ENCODE measurements around the gene DGKE. TPM values are rescaled to one million over a fixed set of nuclear protein-coding genes. Genes with fewer than 3 reads are reported as not detected.

Gene DGKE
- total RNA-seq, 4 donors from 2014 or later = 1.7 to 10.7 (median 7.9) TPM

DNA sequence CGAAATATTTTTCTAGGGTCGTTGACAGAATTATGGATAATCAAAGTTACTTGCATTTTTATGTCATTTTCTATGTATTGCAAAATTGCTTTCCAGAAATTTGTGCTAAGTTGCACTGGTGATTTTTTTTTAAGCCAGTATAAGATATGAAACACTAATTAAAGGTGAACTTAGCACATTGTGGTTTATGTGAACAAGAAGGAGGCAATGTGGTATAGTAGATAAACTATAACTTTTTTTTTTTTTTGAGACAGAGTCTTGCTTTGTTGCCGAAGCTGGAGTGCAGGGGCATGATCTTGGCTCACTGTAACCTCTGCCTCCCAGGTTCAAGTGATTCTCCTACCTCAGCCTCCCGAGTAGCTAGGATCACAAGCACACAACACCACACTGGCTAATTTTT, 13.2 kb downstream of the DGKE start:
- Histone ChIP-seq H3K9me3 (no peaks in the 10 kb centered on the region), H3K4me1 (no peaks in the 10 kb centered on the region), H3K27ac (no peak overlapping the region), H3K36me3 (peaks cover 0 to 60% (median 0%) of the 10 kb centered on the region in 3 donors), H3K4me3 (no peak overlapping the region), H3K27me3 (no peaks in the 10 kb centered on the region)
- DNase-seq = no peak
- no peak for TF ChIP-seq CTCF (IDR thresholded peaks at IDR 0.05)
- no peak for TF ChIP-seq POLR2A (IDR thresholded peaks at IDR 0.05)
- WGBS, 2 donors = 86 to 97% methylated on average over 4 of the region's 4 CpGs
- intact Hi-C loops (cut with DNase I) = no loop called here

DNA sequence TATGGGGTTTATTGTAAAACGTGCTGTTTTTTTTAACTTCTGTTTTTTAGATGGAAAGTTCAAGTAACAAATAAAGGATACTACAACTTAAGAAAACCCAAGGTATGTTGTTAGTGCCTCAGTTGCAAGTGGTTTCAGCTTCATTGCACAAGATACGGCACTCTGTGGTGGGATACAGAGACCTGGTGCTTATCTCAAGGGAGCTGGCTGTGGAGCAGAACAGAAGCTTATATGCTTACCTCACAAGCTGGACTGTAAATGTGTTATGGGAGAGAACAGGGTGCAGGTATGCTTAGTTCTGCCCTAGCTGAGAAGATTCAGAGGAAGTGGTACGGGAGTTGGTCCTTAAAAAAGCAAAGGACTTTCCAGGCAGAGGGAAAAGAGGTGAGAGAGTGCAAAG, 15.2 kb downstream of the DGKE start:
- no peak for DNase-seq
- WGBS, 2 donors = 70 to 87% methylated on average over 3 of the region's 3 CpGs
- Histone ChIP-seq H3K4me1 (no peaks in the 10 kb centered on the region), H3K36me3 (peaks cover 0 to 68% (median 0%) of the 10 kb centered on the region in 3 donors), H3K27me3 (no peaks in the 10 kb centered on the region), H3K27ac (no peak overlapping the region), H3K4me3 (no peak overlapping the region), H3K9me3 (no peaks in the 10 kb centered on the region)
- intact Hi-C loops (cut with DNase I) = no loop called here
- TF ChIP-seq CTCF (IDR thresholded peaks at IDR 0.05) (no peak), POLR2A (IDR thresholded peaks at IDR 0.05) (no peak)

DNA sequence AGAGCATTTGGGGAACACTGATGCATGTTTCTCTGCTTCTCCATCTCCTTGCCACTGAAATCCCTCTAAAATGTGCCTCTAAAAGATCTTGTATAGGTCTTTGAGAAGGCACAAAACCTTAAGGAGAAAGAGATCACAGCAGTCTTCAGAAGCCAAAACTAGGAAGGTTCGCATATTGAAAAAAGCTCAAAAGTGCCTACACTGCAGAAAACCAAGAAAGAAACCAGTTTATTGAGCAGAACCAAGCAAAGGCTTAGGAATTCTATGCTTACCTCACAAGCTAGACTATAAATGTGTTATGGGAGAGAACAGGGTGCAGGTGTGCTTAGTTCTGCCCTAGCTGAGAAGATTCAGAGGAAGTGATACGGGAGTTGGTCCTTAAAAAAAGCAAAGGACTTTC, 16.6 kb downstream of the DGKE start:
- Histone ChIP-seq H3K4me3 (no peak overlapping the region), H3K36me3 (peaks cover 0 to 79% (median 0%) of the 10 kb centered on the region in 3 donors), H3K27ac (no peak overlapping the region), H3K4me1 (no peaks in the 10 kb centered on the region), H3K9me3 (no peaks in the 10 kb centered on the region), H3K27me3 (no peaks in the 10 kb centered on the region)
- DNase-seq = no peak
- 87 to 93% methylated on average over 2 of the region's 2 CpGs for WGBS, 2 donors
- intact Hi-C loops (cut with DNase I) = no loop called here
- TF ChIP-seq POLR2A (IDR thresholded peaks at IDR 0.05) (no peak), CTCF (IDR thresholded peaks at IDR 0.05) (no peak)

DNA sequence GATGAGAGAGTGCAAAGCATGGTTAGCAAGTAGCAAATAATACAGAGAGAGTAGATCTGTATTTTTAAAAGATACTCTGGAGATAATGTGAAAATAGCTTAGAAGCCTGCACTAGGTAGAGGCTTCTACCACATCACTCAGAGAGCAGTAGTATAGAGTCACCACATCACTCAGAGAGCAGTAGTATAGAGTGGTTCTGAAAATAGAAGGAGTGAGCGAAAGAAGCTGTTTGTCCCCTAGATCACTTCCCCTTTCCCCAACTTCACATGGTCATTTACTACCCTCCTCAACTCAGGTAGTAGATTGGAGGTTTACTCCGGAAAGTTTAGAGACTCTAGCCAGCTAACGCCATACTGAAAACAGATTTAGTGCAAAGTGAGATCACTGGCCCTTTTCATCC, 17.1 kb downstream of the DGKE start:
- Histone ChIP-seq H3K4me3 (no peak overlapping the region), H3K4me1 (no peaks in the 10 kb centered on the region)
- 65 to 91% methylated on average over 3 of the region's 3 CpGs for WGBS, 2 donors

DNA sequence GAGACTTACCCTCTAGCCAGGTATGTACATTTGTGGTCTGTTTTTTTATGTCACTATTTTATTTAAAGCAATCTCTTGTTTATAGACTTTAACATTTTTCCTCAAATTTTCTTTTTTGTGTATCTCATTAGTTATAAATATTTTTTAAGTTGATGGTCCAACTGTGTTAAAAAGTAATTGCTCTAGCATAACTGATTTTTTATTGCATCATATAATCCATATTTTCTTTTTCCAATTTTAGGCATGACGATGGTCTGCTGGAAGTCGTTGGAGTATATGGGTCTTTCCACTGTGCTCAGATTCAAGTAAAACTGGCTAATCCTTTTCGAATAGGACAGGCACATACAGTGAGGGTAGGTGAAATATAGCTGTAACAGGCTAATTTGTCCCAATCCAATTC, 27.9 kb downstream of the DGKE start:
- Histone ChIP-seq H3K4me1 (no peaks in the 10 kb centered on the region), H3K4me3 (no peak overlapping the region), H3K27me3 (no peaks in the 10 kb centered on the region), H3K36me3 (peaks cover 0 to 78% (median 5%) of the 10 kb centered on the region in 3 donors), H3K9me3 (no peaks in the 10 kb centered on the region), H3K27ac (no peak overlapping the region)
- TF ChIP-seq CTCF (IDR thresholded peaks at IDR 0.05) (no peak), POLR2A (IDR thresholded peaks at IDR 0.05) (no peak)
- intact Hi-C loops (cut with DNase I) = no loop called here
- no peak for DNase-seq
- WGBS, 2 donors = 79 to 86% methylated on average over 3 of the region's 3 CpGs

More for the DNA sequence above, 17.1 kb downstream of the DGKE start:
- no peak for TF ChIP-seq POLR2A (IDR thresholded peaks at IDR 0.05)
- TF ChIP-seq CTCF (IDR thresholded peaks at IDR 0.05) = no peak
- H3K27me3 ChIP-seq = no peaks in the 10 kb centered on the region
- no peak overlapping the region for H3K27ac ChIP-seq
- no peaks in the 10 kb centered on the region for H3K9me3 ChIP-seq
- intact Hi-C loops (cut with DNase I) = no loop called here
- no peak for DNase-seq
- H3K36me3 ChIP-seq = peaks cover 0 to 78% (median 0%) of the 10 kb centered on the region in 3 donors

Data from esophagus squamous epithelium (tissue), 5 donors.